HG02943 (cell line): ENCODE results near the gene CDA.

Source experiments
- ATAC-seq: cut with Tn5 transposase; IDR thresholded peaks from one replicate; pipeline ENCODE4 v1.9.1; 2021; ENCODE audit warnings: mild to moderate bottlenecking, low read depth, moderate library complexity; ENCODE audit not compliant: unreplicated experiment

CDA gene

GRCh38 chr1:20644416-20644815, 55.5 kb downstream of the CDA start:
- ATAC-seq = no peak

GRCh38 chr1:20645414-20645813, 56.5 kb downstream of the CDA start:
- ATAC-seq = no peak

GRCh38 chr1:20648438-20648837, 59.5 kb downstream of the CDA start:
- no peak for ATAC-seq

- ATAC-seq = no peak
Observed at GRCh38 chr1:20648946-20649345, 60.0 kb downstream of the CDA start.

GRCh38 chr1:20652300-20652699, 63.4 kb downstream of the CDA start:
- no peak for ATAC-seq

- ATAC-seq = no peak
Observed at GRCh38 chr1:20654104-20654690, 65.3 kb downstream of the CDA start.

- ATAC-seq = no peak
Observed at GRCh38 chr1:20657024-20657423, 68.1 kb downstream of the CDA start.

GRCh38 chr1:20658166-20658915, 69.4 kb downstream of the CDA start:
- ATAC-seq = no peak

GRCh38 chr1:20660363-20660762, 71.5 kb downstream of the CDA start:
- no peak for ATAC-seq

GRCh38 chr1:20660847-20661206, 71.9 kb downstream of the CDA start:
- ATAC-seq = no peak

GRCh38 chr1:20661207-20662109, 72.6 kb downstream of the CDA start, which contains the start of gene DDOST:
Gene DDOST (minus strand): TSS chr1:20661369. CDS start chr1:20661350, 19 bp downstream.
- peak; percentile 94 for ATAC-seq

- no peak for ATAC-seq
Observed at GRCh38 chr1:20662110-20662475, 73.2 kb downstream of the CDA start.

GRCh38 chr1:20663365-20663764, 74.5 kb downstream of the CDA start:
- no peak for ATAC-seq

- ATAC-seq = no peak
Observed at GRCh38 chr1:20663969-20664715, 75.2 kb downstream of the CDA start.

- ATAC-seq = no peak
Observed at GRCh38 chr1:20665726-20666125, 76.8 kb downstream of the CDA start.

GRCh38 chr1:20666146-20666545, 77.2 kb downstream of the CDA start:
- ATAC-seq = no peak

- no peak for ATAC-seq
Observed at GRCh38 chr1:20666804-20667203, 77.9 kb downstream of the CDA start.
